Measurements from ENCODE around the gene PNMT.

PNMT gene

GRCh38 chr17:39673335-39674081 is 5.3 kb downstream of the PNMT start:
- no peak for DNase-seq
- H3K27ac ChIP-seq = no peak overlapping the region
- peaks cover 7% of the 10 kb centered on the region for H3K27me3 ChIP-seq (replicated peaks)
- H3K36me3 ChIP-seq (replicated peaks) = no peaks in the 10 kb centered on the region
- no peak overlapping the region for H3K4me3 ChIP-seq (ENCODE audit: low read depth, low read length)
- no peak for TF ChIP-seq CTCF (IDR thresholded peaks at IDR 0.05; ENCODE audit: low read depth, low read length, missing control alignments)
- in situ Hi-C loops (cut with HindIII; ENCODE audit: low pct_ligation_motif_present, low sequenced_read_pairs) = no loop called here

GRCh38 chr17:39674179-39674578 is 5.9 kb downstream of the PNMT start:
- Histone ChIP-seq H3K27me3 (replicated peaks) (peaks cover 7% of the 10 kb centered on the region), H3K4me3 (ENCODE audit: low read depth, low read length) (no peak overlapping the region), H3K36me3 (replicated peaks) (no peaks in the 10 kb centered on the region), H3K27ac (no peak overlapping the region)
- TF ChIP-seq CTCF (IDR thresholded peaks at IDR 0.05; ENCODE audit: low read depth, low read length, missing control alignments) = no peak
- in situ Hi-C loops (cut with HindIII; ENCODE audit: low pct_ligation_motif_present, low sequenced_read_pairs) = no loop called here
- no peak for DNase-seq

- Histone ChIP-seq H3K36me3 (replicated peaks) (no peaks in the 10 kb centered on the region), H3K4me3 (ENCODE audit: low read depth, low read length) (no peak overlapping the region), H3K27ac (no peak overlapping the region), H3K27me3 (replicated peaks) (peaks cover 7% of the 10 kb centered on the region)
- no peak for TF ChIP-seq CTCF (IDR thresholded peaks at IDR 0.05; ENCODE audit: low read depth, low read length, missing control alignments)
- in situ Hi-C loops (cut with HindIII; ENCODE audit: low pct_ligation_motif_present, low sequenced_read_pairs) = no loop called here
- no peak for DNase-seq
Measured at GRCh38 chr17:39674702-39675389, 6.6 kb downstream of the PNMT start.

GRCh38 chr17:39675390-39676082 is 7.3 kb downstream of the PNMT start:
- TF ChIP-seq CTCF (IDR thresholded peaks at IDR 0.05; ENCODE audit: low read depth, low read length, missing control alignments) = no peak
- DNase-seq = no peak
- in situ Hi-C loops (cut with HindIII; ENCODE audit: low pct_ligation_motif_present, low sequenced_read_pairs) = no loop called here
- Histone ChIP-seq H3K27ac (no peak overlapping the region), H3K36me3 (replicated peaks) (no peaks in the 10 kb centered on the region), H3K4me3 (ENCODE audit: low read depth, low read length) (no peak overlapping the region), H3K27me3 (replicated peaks) (peaks cover 7% of the 10 kb centered on the region)

GRCh38 chr17:39676198-39676819 is 8.1 kb downstream of the PNMT start:
- no peak for DNase-seq
- Histone ChIP-seq H3K27ac (no peak overlapping the region), H3K4me3 (ENCODE audit: low read depth, low read length) (no peak overlapping the region), H3K36me3 (replicated peaks) (no peaks in the 10 kb centered on the region), H3K27me3 (replicated peaks) (no peaks in the 10 kb centered on the region)
- TF ChIP-seq CTCF (IDR thresholded peaks at IDR 0.05; ENCODE audit: low read depth, low read length, missing control alignments) = no peak
- in situ Hi-C loops (cut with HindIII; ENCODE audit: low pct_ligation_motif_present, low sequenced_read_pairs) = no loop called here

Data from brain microvascular endothelial cell (primary cell).